ENCODE data around the gene DNAJB11.
A peak's percentile ranks its signal among the peaks of the same experiment; 100 is the strongest.

Gene DNAJB11

DNA sequence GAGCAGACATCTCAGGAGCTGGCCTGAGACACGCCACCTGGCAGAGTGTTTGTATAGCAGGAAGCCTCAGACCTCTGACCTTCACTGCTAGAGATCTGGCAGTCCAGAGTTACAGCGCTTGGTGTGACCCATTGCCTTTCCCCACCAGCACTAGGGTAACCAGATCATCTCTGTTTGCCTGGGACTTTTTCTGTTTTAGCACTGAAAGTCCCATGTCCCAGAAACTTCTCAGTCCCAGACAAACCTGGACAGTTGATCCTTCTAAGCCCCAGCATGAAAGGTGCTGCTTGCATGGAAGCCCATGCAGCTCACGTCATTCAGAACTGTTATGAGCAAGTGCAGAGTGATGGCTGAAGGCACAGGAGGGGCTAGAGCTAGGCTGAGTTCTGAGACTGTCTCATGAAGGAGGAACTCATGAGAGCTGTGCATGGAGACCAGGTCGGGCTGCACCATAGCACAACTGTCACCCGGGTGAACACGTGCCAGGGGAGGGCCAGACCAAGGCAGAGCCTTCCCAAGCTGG is 24.1 kb downstream of the DNAJB11 start:
- DNase-seq = no peak

DNA sequence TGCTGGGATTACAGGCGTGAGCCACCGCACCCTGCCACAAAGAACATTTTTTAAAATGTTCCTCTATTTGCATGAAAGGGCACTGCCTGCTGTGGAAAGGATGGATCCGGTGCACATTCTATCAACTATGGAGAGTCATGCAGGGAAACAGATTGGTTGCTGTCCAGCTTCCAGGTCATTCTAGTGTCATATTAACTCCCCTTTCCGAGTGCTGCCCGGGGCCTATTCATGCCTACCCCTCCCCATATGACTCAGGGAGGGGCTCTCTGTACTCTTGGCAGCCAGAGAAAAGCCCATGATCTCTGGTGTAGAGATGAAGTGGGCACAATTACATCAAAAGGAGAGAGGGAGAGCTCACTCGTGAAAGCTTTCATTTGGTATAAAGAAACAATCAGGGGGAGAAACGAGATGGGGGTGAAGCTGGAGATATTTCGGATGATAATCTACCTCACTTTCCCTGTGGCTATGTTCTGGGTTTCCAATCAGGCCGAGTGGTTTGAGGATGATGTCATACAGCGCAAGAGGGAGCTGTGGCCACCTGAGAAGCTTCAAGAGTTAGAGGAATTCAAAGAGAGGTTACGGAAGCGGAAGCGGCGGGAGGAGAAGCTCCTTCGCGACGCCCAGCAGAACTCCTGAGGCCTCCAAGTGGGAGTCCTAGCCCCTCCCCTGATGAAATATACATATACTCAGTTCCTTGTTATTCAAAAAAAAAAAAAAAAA is 26.2 kb downstream of the DNAJB11 start:
- DNase-seq = no peak

DNA sequence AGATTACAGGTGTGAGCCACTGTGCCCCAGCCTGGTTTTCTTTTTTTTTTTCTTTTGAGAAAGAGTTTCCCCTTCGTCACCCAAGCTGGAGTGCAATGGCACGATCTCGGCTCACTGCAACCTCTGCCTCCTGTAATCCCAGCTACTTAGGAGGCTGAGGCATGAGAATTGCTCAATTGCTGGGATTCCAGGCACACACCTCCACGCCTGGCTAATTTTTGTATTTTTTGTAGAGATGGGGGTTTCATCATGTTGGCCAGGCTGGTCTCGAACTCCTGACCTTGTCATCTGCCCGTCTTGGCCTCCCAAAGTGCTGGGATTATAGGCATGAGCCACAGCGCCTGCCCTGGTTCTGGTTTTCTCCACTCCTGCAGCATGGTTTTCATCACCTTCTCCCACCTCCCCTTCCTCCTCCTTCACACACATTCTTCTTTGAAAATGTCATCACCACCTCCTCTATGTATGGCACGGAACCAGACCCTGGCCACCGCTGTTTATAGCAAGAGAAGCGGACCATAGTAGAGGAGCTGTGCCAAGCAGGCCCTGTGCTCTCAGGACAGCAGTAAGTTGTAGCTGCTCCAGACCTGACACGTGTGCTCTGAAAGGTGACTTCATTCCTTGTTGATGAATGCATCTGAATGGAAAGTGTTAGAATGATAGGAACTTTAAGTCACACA is 27.7 kb downstream of the DNAJB11 start:
- no peak for DNase-seq

DNA sequence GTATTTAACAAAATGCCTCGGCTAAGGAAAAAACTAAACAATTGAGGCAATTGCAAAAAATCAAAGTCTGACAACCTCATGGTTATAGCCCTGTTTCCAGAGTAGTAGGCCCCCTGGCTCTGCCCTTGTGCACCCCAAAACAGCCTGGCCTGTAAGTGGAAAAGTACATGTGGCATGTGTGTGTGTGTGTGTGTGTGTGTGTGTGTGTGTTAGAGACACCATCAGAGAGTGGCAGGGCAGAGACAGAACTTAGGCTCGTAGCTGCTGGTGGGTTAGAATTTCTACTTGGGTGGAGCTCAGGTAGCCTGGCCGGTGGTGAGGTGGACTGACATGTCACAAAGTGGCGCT is 28.2 kb downstream of the DNAJB11 start:
- no peak for DNase-seq

DNA sequence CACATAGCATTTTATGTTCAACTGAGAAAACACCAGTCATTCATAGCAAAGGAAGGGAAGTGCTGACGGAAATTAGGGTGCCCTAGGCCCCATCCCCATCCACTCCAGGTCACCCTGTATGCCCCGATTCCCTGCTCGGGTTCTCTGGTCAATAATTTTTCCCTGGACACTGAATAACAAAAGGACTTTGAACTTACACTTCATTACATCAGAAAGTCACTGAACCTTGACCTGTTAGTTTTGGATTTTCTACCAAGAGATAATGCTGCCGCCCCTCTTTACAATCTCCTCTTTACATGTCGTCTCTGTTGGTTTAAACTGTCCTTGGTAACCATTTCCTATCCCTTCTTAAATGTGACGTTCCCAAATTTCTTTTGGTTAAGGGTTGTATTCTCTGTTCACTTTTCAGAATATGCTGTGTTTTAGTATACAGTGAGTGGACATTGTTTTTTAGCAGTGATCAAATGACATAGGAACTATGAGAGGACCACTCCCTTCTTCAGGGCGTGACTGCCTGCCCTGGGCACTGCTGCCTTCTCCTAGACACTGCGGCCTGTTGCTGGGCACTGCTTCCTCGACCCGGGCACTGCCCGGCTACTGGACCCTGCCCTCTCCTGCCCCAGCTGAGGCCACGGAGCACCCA is 28.7 kb downstream of the DNAJB11 start:
- DNase-seq = no peak

DNA sequence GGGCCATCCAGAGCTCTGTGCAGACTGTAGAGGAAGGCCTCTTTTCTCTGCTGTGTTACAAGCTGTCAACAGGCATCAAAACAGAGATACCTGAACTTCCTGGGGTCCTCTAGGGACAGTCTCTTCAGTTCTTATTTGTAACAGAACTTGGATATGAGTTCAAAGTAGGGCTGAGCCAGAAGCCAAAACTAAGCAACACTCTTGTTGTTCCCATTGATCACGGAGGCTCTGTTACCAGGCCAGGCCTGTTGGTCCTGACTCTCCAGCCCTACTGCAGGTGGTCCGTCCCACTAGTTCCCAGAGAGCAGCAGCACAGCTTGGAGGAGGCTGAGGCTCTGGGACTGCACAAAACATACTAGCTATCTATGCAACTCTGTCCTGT is 29.3 kb downstream of the DNAJB11 start:
- no peak for DNase-seq

DNA sequence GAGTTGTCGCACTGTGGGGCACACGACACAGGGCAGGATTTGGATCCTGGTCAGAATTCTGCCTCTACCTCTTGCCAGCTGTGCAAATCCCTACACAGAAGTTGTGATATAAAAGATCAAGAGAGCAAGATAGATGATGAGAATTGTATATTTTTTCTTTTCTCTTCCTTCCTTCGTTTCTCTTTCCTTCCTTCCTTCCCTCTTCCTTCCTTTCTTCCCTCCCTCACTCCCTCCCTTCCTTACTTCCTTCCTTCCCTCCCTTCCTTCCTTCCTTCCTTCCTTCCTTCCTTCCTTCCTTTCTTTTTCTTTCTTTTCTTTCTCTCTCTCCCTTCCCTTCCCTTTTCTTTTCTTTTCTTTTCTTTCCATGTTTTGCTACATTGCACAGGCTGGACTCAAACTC is 30.4 kb downstream of the DNAJB11 start:
- no peak for DNase-seq

DNA sequence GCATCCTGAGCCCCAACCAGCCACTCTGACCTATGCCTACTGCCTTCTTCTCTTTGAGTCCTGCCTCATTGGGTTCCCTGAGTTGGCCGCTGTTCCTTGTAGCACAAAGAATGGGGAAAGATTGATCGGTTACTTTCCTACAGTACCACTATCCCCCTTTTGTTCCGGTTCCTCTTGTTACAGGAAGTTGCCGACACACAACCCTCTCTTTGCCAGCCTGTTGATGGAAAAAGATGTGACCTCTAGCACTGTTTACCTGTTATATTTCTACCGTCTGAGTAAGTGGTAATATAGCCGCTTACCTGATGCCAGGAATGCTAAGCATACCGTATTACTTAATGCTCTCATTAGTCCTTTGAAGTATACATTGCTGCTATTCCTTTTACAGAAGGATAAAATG is 32.6 kb downstream of the DNAJB11 start:
- no peak for DNase-seq

DNA sequence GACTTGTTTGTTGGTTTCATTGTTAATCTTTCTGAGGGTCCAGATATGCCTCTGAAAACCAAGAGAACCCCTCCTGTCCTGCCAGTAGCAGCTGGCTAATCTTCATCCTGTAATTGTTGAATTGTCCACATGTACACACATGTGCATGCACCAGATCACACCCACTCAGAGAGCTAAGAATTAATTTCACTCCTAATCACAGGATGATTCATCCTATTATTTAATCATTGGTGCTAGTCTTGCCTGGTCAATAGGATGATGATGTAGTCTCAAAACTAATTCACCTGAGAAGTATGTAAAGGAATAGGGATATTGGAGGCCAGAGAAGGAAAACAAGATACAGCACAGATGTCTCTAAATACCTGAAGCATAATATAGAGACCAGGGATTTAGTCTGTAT is 34.6 kb downstream of the DNAJB11 start:
- no peak for DNase-seq

DNA sequence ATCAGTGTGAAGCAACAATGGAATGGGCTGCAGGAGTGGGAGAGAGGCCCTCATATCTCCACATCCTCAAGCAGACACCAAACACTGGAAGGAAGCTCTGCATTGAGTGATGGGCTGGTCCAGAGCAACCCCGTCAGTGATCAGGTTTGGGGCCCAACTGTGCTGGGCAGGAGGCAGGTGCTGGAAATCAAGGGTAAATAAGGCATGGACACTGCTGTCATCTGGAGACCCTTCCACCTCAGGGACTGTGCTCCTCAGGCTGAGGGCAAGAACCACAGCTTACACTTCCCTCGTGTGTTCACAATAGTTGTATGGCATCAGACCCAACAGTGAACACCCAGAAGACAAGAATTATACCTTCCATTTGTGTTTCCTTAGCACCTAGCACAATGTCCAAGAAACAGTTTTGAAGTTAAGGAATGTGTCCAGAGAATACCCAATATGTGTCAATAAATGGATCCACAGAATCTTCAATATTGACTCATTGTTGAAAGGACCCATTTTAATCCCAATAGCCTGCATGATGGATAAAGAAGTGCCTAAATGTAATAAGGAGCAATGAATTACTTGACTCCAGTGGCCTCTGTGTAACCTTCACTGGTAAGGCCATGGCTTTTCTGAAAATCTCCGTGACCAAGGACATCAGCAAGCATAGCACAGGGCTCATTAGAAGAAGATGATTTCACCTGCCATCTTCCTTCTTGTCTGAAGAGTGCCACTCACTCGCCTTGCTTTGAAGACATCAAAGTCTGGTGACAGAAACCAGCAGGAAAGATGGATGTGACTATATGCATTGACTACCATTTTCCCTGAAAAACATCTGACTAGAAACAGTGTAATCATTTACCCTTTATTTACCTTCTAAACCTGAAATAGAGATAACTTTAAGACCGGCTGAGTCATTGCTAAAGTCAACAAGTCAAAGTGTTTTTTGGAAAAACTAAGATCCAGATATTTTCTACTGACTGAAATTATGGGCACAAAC is 35.3 kb downstream of the DNAJB11 start:
- DNase-seq = no peak

DNA sequence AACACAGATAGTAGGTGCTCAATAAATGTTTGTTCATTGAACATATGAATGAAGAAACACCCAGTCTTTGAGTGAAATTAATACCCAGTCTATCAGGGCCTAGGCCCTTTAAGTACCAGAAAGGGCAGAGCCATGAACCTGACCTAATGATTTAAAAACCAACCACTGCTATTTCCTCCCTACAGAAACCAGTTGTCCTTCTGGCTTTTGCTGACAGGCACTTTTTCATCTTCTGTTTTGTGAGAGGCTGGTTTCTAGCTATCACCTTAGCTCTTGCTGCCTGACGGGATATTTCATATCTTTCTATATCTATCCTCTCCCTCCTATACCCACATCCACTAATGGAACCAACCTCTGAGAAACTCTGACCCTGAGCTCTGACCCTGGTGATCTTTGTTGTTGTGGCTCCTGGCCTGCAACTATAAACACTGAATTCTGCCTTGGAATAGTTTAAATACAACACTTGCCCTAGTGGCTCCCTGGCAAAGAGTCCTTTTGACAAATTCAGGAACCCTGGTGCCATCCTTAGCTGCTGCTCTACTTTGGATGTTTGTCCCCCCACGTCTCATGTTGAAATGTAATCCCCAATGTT is 38.2 kb downstream of the DNAJB11 start:
- no peak for DNase-seq

DNA sequence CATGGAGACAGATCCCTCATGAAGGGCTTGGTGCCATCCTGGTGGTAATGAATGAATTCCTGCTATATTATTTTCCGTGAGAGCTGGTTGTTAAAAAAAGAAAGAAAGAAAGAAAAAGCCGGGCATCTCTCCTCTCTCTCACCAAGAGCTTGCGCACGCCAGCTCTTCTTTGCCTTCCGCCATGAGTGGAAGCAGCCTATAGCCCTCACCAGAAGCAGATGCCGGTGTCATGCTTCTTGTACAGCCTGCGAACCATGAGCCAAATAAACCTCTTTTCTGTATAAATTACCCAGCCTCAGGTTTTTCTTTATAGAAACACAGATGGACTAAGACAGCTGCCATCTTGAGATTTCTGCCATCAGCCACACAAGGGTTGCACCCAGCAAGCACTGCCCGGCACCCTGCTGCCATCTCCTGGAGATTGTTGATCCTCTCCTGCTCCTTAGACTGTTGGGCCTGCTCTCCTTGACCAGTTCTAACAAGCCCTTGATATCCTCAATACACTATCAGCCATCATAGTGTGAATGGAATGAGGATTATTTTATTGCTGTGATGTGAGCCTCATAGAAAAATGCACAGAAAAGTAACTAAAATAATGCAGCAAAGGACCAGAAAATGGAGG is 38.8 kb downstream of the DNAJB11 start:
- no peak for DNase-seq

DNA sequence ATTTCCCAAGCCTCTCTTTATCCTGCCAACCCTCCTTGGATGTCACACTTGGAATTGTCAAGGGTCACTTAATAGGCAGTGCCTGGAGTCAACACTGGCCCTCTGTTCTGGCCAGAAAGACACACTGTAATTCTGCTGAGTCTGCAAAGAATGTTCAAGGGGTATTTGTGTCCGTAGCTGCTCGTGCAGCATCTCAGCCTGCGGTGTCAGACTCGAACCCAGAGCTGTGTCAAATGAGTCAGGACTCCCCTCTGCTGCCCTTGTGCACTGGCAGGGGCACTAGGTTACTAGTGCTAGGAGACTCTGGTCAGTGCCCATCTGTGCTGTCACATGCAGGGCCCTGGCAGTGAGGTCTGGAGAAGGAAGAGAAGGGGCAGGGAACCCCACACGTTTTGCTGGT is 41.5 kb downstream of the DNAJB11 start:
- DNase-seq = no peak

DNA sequence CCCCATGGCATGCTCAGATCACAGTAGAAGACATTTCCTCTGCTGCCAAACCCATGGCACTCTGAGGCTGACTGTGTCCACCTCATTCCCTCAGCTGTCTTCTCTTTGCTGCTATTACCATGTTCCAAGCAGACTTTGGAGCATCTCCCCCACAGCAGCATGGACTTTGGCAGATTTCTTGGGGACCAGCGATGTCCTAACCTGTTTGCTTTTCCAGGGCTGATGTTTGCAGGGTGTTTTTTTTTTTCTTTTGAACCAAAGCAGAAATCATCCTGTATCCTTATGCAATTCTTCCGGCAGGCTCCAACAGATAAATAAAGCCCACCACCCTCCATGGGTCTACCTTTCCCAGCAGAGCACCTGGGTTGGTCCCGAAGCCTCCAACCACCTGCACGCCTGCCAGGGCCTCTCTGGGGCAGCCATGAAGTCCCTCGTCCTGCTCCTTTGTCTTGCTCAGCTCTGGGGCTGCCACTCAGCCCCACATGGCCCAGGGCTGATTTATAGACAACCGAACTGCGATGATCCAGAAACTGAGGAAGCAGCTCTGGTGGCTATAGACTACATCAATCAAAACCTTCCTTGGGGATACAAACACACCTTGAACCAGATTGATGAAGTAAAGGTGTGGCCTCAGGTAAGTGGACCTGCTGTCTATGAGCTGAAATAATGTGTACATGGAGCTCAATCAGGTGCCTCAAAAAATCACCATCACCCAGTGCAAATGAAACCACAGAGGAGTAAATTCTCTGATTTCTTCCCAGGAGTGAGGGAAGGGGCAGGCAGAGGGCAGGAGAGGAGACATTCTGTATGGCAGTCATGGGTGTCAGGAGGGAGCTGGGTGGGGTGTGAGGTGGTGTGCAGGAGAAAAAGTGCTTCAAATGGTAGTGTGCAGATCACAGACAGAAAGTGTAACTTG is 42.5 kb downstream of the DNAJB11 start, which contains the start of gene AHSG:
TSS of gene AHSG (plus strand) at position 340 of the 916 bp plus-strand sequence. CDS start at position 422, 82 bp downstream.
- DNase-seq = no peak

DNA sequence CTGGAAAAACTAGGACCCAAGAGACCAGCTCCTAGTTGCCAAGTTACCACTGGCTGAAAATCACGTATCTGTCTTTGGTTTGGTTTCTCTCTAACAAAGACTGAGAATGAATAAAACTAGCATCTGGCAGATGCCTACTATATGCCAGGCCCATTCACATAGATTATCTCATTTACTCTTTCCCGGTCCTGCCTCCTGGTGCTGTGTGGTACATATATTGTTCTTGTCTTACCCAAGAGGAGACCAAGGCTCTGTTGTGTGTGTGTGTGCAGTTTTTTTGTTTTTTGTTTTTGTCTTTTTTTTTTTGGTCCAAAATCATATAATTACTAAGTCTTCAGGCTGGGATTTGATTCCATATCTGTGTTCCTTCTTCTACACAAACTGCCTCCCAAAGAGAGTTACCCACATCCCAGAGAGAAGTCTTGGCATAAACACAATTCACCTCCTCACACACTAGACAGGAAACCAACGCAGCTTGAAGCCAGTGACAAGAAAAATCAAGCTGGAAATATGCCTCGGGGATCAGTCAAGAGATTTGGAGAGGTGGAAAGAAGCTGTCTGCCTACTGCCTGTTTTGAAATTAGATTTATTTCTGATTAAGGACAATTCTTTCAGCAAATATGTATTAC is 43.2 kb downstream of the DNAJB11 start:
- DNase-seq = no peak

DNA sequence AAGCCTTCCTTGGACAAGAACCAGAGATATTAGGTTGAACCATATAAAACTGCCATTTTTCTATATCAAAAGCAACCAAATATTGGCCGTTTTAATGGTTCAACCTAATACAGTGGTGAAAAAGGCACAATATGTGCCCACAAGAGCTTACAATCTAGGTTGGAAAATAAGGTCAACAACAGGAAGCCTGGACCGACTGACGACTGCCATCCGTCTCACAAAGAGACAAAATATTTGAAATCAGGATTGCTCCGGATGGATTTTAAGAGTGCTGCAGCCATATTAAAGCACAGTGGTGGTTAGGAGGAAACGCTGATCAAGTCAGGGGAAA is 43.7 kb downstream of the DNAJB11 start:
- DNase-seq = no peak

DNA sequence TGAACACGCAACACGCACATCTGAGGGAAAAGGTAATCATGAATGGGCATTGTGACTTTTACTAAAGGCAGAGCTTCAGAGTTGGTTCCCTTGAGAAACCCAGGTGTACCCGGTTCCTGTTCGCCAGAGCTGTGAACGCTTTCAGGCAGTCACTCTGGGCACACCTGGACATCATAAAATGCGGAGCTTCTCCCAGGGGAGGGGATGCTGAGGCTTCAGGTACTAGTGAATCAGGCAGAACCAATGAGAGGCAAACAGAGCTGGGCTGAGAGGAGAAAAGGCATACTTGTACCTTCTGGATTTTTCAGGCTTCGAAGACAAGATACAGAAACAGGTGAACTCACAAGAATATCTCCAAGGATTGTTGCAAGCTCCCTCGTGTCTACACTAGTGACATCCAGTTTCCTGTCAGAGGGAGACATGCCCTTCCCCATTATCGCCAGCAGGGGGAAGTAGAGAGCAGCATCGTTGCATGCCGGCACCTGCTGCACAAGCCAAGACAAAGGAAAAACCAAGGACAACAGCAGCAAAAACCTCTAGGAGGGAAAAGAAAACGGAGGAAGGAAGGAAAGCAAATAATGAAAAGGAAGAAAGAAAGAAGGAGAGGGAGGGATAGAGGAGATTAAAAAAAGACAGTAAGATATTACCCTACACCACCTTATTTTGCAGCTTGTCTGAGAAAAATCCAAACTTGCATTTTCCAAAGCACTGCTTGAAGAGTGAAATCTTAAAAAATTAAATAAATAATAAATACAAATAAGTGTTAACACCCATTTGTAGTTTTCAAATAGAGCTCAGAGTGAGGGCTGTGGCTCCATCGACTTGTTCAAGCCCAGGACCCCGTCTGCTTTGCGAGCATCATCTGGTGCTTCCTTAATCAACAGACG is 44.3 kb downstream of the DNAJB11 start:
- peak in 53 of 56 donors; percentile 2 to 88 (median 57) for DNase-seq

DNA sequence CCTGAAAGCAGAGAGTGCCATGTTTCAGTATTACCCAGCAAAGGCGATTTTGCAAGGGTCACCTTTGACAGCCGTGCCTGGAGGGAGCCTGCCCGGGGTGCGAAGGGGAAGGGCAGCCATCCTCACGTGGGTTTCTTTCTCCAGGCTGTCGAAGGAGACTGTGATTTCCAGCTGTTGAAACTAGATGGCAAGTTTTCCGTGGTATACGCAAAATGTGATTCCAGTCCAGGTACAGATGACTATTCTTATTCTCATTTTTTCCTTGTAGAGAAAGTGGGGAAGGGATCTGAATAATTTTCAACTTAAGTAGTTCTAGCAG is 45.7 kb downstream of the DNAJB11 start:
- DNase-seq = no peak
